Dermis microvascular lymphatic vessel endothelial cell (primary cell): ENCODE results near the gene EFS. TPM values are rescaled to one million over a fixed set of nuclear protein-coding genes. Genes with fewer than 3 reads are reported as not detected.
A peak's percentile ranks its signal among the peaks of the same experiment; 100 is the strongest.
"Not testable (repeated sequence)": the region's sequence is repeated elsewhere in the genome, so short reads cannot be mapped to it uniquely, and the experiment has no call there.

Experiments
- DNase-seq, 2 donors: peaks; one replicate each; pipeline versions ENCODE4 v3.0.0 to v3.0.0-alpha.2; 2010; ENCODE audit warnings: low read depth in 2 of 2
- total RNA-seq: library from RNA; depleted of rRNA; stranded (reverse); fragments of >200 nt; gene quantifications from 2 replicates; pipeline ENCODE4 v1.2.1, GENCODE V29; 2014

EFS gene
- total RNA-seq, 1 donor from 2014 or later: not detected

GRCh38 chr14:23327947-23328744, 36.8 kb downstream of the EFS start:
- peak; percentile 56 to 84 for DNase-seq

- no peak for DNase-seq
These were observed 38.3 kb downstream of the EFS start for GRCh38 chr14:23326491-23327332.

- DNase-seq: not testable (repeated sequence)
These were observed 39.2 kb downstream of the EFS start for GRCh38 chr14:23325746-23326145.

DNA sequence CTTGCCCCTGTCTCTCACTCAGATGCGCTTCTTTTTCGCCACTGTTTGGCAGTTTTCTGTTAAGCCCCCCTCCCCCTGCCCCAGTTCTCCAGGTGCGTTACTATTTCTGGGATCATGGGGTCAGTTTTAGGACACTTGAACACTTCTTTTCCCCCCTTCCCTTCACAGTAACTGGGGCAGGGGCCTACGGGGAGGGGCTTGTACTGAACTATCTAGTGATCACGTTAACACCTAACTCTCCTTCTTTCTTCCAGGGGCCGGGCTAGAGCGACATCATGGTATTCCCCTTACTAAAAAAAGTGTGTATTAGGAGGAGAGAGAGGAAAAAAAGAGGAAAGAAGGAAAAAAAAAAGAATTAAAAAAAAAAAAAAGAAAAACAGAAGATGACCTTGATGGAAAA, 40.0 kb downstream of the EFS start:
- DNase-seq: no peak

DNA sequence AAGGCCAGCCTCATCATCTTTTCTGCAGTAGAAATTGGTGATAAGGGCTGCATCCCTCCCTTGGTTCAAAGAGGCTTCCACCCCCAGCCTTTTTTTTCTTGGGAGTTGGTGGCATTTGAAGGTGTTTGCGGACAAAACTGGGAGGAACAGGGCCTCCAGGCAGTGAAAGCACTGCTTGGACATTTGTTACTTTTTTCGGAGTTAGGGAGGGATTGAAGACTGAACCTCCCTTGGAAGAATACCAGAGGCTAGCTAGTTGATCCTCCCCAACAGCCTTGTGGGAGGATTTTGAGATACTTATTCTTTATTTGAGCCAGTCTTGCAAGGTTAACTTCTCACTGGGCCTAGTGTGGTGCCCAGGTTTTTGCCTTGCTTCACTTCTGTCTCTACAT, 40.5 kb downstream of the EFS start:
- no peak for DNase-seq

- no peak for DNase-seq
These were observed 41.0 kb downstream of the EFS start for GRCh38 chr14:23323838-23324454.

DNA sequence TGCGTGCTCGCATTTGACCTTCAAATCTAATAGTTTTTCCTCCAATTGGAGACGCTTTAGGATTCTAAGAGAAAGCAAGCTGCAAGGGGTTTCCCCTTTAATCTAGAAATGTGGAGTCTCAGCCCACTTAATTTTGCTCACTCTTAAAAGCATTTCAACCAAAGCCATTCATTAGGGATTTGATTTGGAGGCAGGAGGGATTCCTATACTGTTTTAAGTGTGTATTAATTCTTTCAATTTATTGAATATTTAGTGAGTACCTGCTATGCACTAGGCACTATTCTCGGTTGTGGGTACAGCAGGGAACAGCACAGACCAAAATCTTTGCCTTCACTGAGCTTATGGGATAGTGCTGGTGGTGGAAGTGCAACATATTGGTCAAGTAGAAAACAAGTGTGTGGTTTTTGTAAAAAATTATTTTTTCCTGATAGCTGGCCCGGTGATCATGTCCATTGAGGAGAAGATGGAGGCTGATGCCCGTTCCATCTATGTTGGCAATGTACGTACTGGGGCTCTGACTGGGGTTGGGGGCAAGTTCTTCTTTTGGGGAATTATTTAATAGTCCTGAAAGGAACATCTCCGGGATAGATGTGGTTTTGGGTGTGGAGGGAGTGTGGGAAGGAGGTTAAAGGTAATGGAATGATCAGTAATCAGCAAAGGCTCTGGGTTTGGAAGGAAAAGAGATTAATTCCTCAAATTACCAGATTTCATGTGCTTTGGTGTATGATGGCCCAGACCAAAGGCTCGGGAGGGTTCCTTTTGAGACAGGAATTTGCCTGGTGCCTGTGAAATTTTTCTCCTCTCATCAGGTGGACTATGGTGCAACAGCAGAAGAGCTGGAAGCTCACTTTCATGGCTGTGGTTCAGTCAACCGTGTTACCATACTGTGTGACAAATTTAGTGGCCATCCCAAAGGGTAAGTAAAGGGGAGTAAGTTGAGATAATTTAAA, 42.1 kb downstream of the EFS start:
- no peak for DNase-seq

DNA sequence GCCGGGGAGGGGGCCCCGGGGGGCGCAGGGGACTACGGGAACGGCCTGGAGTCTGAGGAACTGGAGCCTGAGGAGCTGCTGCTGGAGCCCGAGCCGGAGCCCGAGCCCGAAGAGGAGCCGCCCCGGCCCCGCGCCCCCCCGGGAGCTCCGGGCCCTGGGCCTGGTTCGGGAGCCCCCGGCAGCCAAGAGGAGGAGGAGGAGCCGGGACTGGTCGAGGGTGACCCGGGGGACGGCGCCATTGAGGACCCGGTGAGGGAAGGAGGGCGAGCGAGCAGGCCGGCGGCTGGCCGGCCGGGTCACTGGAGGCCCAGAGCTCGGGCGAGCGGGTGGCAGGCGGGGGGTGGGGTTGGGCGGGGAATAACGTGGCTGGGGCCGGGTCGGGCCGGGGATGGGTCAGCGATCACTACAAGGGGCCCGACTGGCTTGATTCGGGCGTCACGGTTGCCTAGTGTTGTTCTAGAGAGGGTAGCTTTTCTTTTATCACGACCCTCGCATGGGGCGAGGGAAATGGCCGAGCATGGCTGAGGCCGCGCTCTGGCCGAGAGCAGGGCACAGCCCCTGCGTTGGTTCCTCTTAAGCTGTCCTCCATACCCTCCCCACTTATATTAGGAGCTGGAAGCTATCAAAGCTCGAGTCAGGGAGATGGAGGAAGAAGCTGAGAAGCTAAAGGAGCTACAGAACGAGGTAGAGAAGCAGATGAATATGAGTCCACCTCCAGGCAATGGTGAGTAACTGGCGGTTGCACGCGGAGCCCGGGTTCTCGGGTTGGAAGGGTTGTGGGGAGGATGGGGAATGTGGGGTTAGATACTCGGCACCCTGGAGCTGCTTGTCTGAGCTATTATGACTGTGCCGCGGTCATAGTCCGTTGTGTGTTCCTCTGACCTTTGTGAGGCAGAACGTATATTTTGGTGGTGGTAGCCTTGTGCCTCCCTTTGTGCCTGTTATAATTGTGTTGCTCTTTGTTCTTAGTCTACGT, 43.1 kb downstream of the EFS start:
- peak in 1 of 2 donors; percentile 51 for DNase-seq

DNA sequence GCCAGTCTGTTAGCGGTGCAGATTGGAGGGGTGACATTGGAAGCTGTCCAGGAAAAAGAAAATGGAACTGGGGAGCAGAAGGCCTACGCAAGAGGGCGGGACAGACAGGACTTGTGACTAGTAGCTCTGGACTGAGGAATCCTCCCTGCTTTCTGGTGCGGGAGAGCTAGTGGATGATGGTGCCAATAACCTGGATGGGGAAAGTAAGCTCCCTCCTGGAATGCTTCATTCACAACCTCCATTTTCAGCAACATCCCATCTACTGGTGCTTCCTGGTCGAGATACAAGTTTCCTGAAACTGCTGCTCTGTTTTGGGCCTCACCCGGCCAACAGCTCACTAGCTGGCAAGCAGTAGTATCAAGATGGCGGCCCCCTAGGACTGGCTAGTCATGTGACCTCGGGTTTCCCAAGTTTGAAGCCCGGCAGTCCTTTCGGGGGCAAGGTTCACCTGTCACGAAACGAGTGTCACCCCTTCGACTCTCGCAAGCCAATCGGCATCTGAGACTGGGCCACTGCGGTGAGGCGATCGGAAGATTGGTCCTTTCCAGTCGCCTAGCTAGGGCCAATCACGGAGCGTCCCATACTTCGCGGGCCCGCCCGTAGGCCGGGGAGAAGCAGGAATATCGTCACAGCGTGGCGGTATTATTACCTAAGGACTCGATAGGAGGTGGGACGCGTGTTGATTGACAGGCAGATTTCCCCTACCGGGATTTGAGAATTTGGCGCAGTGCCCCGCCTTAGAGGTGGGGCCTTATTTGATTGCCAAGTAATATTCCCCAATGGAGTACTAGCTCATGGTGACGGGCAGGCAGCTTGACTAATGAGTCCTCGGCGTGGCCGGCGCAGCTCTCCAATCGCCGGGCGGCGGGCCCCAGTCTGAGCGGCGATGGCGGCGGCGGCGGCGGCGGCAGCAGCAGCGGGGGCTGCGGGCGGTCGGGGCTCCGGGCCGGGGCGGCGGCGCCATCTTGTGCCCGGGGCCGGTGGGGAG, 44.1 kb downstream of the EFS start, which contains the start of gene PABPN1:
PABPN1 (plus strand) TSS at position 874 of the 988 bp plus-strand sequence; CDS start at position 887, 13 bp downstream.
- peak; percentile 100 for DNase-seq

GRCh38 chr14:23319746-23320583, 45.0 kb downstream of the EFS start:
- DNase-seq: no peak

DNA sequence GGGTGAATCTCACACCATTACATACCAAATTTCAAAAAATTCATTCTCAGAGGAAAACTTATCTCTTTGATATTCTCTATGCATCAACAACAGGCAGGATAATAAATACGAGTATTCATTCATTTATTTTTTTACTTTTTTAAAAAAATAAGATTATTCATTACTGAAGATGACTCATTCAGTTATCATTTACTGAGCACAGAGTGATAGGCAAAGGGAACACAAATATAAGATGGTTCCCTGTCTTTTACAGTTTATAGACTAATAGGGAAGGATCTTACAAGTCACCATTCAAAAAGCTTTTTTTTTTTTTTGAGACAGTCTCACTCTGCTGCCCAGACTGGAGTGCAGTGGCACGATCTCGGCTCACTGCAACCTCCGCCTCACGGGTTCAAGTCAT, 48.7 kb downstream of the EFS start:
- no peak for DNase-seq

GRCh38 chr14:23310546-23310945, 54.4 kb downstream of the EFS start:
- no peak for DNase-seq

DNA sequence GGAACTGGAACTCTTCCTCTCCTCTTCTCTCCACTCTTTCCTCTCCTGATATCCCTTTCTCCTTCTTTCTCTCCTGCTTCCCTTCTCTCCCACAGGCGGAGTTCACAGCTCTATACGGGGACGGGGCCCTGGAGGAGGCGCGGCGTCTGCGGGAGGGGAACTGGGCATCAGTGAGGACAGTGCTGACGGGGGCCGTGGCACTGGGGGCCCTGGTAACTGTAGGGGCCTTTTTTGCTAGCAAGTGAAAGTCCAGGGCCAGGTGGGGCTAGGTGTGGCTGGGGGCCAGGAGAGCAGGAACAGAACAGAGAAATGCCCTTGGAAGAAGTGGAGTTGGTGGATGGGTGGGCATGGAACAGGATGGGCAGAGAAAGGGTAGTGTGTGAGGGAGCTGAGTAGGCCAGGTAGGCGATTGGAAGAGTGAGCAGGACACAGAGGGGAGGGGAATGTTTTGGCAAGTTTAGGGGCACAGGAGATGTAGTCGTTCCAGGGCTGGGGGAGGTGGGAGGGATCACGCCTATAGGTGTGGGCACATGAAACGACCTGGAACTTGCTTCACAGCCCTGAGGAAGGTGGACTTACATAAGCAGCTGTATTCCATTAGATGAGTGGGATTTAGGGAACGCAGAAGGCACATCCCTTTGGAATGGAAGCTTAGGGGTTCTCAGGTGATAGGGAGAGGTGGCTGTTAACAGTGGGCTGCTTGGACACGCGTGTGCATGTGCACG, 56.1 kb downstream of the EFS start:
- no peak for DNase-seq

GRCh38 chr14:23307687-23308644, 57.0 kb downstream of the EFS start:
- DNase-seq: no peak

- DNase-seq: no peak
These were observed 57.8 kb downstream of the EFS start for GRCh38 chr14:23307146-23307530.
